MCF 10A (cell line): ENCODE measurements around the gene PSPH. TPM values are rescaled to one million over a fixed set of nuclear protein-coding genes. Genes with fewer than 3 reads are reported as not detected.
"Not testable (repeated sequence)": the region's sequence is repeated elsewhere in the genome, so short reads cannot be mapped to it uniquely, and the experiment has no call there.

Experiments used
- BruUV-seq: library from RNA; stranded (reverse); fragments of 400-500 nt; replicated peaks from 2 replicates; lab custom pipeline; 2021; lab: Mats Ljungman, UMichigan
- CTCF ChIA-PET: fragments of 300-600 bp; sonication (Branson Sonifier 250); formaldehyde crosslinking; extraction: SDS; loops from one replicate; lab custom pipeline; 2021; ENCODE audit warnings: antibody characterized with exemption, inconsistent platforms; lab: Yijun Ruan, JAX
- POLR2A ChIA-PET: fragments of 300-600, 350-650 bp; sonication (Branson Sonifier 250); formaldehyde crosslinking; extraction: SDS; loops from one replicate; lab custom pipeline; 2020; ENCODE audit warnings: antibody characterized with exemption, inconsistent platforms; lab: Yijun Ruan, JAX
- DNase-seq: peaks from one replicate; pipeline ENCODE4 v3.0.0-alpha.2; 2018; ENCODE audit not compliant: unreplicated experiment
- H3K27ac Mint-ChIP-seq: one replicate; pipeline ENCODE4 v1.8.0; 2022; ENCODE audit warnings: mild to moderate bottlenecking, low read depth, mixed read lengths; ENCODE audit not compliant: unreplicated experiment
- H3K27me3 Mint-ChIP-seq: one replicate; pipeline ENCODE4 v1.8.0; 2022; ENCODE audit warnings: mixed read lengths; ENCODE audit not compliant: insufficient read depth, unreplicated experiment
- H3K36me3 Mint-ChIP-seq: one replicate; pipeline ENCODE4 v1.8.0; 2022; ENCODE audit warnings: mild to moderate bottlenecking, moderate library complexity, mixed read lengths; ENCODE audit not compliant: insufficient read depth, unreplicated experiment
- H3K4me1 Mint-ChIP-seq: one replicate; pipeline ENCODE4 v1.8.0; 2022; ENCODE audit warnings: mixed read lengths; ENCODE audit not compliant: insufficient read depth, unreplicated experiment
- H3K4me3 Mint-ChIP-seq: one replicate; pipeline ENCODE4 v1.8.0; 2022; ENCODE audit warnings: mild to moderate bottlenecking, moderate library complexity, mixed read lengths; ENCODE audit not compliant: unreplicated experiment
- H3K9me3 Mint-ChIP-seq: one replicate; pipeline ENCODE4 v1.8.0; 2022; ENCODE audit warnings: mixed read lengths; ENCODE audit not compliant: unreplicated experiment
- intact Hi-C: fragments of 100-400 bp; cut with micrococcal nuclease; formaldehyde crosslinking; loops from 2 replicates; pipeline ENCODE4 v1.14.1; 2022
- total RNA-seq: library from RNA; stranded (reverse); gene quantifications from 2 replicates; pipeline ENCODE4 v1.2.3, GENCODE V29; 2022
- TF ChIP-seq, protein P1 (sequence below): fragments of 200-600 bp; IDR thresholded peaks from one replicate; pipeline ENCODE4 v1.8.0; 2022; ENCODE audit warnings: antibody characterized with exemption, mild to moderate bottlenecking; ENCODE audit not compliant: unreplicated experiment

Gene PSPH
- total RNA-seq, 1 experiment from 2014 or later = 56.6 TPM

DNA sequence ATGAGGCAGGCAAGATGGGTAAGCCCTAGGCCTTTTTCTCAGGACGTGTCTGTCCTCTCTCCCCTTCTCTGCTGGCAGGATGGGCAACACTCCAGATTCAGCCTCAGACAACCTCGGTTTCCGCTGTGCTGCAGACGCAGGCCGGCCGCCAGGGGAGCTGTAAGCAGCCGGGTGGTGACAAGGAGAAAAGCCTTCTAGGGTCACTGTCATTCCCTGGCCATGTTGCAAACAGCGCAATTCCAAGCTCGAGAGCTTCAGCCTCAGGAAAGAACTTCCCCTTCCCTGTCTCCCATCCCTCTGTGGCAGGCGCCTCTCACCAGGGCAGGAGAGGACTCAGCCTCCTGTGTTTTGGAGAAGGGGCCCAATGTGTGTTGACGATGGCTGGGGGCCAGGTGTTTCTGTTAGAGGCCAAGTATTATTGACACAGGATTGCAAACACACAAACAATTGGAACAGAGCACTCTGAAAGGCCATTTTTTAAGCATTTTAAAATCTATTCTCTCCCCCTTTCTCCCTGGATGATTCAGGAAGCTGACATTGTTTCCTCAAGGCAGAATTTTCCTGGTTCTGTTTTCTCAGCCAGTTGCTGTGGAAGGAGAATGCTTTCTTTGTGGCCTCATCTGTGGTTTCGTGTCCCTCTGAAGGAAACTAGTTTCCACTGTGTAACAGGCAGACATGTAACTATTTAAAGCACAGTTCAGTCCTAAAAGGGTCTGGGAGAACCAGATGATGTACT lies 28.4 kb upstream of the PSPH start:
- no peaks in the 10 kb centered on the region for H3K27me3 Mint-ChIP-seq
- TF ChIP-seq, protein P1, sequence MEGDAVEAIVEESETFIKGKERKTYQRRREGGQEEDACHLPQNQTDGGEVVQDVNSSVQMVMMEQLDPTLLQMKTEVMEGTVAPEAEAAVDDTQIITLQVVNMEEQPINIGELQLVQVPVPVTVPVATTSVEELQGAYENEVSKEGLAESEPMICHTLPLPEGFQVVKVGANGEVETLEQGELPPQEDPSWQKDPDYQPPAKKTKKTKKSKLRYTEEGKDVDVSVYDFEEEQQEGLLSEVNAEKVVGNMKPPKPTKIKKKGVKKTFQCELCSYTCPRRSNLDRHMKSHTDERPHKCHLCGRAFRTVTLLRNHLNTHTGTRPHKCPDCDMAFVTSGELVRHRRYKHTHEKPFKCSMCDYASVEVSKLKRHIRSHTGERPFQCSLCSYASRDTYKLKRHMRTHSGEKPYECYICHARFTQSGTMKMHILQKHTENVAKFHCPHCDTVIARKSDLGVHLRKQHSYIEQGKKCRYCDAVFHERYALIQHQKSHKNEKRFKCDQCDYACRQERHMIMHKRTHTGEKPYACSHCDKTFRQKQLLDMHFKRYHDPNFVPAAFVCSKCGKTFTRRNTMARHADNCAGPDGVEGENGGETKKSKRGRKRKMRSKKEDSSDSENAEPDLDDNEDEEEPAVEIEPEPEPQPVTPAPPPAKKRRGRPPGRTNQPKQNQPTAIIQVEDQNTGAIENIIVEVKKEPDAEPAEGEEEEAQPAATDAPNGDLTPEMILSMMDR = no peak
- peaks cover 9% of the 10 kb centered on the region for H3K4me1 Mint-ChIP-seq
- POLR2A ChIA-PET = interaction anchor here (0.8 kb wide), 1 partner anchor 26 kb away, joined by 3 read pairs; no protein-coding TSS in a partner anchor
- intact Hi-C loops = loop anchor here (10.0 kb wide), 1 partner anchor 645 kb away; no protein-coding TSS in a partner anchor
- peaks cover 72% of the 10 kb centered on the region for H3K36me3 Mint-ChIP-seq
- H3K9me3 Mint-ChIP-seq = no peaks in the 10 kb centered on the region
- no peak overlapping the region for H3K27ac Mint-ChIP-seq
- CTCF ChIA-PET = interaction anchor here (0.6 to 1.0 kb wide), 3 partner anchors 13 to 253 kb away, joined by 4 to 6 read pairs (median 4); partner anchors contain the start of genes PHKG1 and SUMF2
- H3K4me3 Mint-ChIP-seq = no peak overlapping the region
- DNase-seq = no peak
- no TSS peak for BruUV-seq

DNA sequence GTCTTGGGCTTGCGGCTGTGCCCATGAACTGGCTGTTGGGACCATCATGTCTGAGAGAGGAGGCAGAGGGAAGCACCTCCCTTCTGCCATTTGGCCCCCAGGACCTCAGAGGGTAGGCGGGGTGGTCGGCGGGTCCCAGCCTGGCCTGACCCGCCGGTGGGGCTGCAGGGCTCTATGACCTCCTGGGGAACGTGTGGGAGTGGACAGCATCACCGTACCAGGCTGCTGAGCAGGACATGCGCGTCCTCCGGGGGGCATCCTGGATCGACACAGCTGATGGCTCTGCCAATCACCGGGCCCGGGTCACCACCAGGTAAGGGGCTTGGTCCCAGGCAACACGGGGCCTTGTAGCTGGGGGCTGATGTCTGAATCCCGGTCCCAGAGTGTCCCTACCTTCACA lies 27.0 kb upstream of the PSPH start:
- H3K9me3 Mint-ChIP-seq = no peaks in the 10 kb centered on the region
- no peaks in the 10 kb centered on the region for H3K27me3 Mint-ChIP-seq
- H3K36me3 Mint-ChIP-seq = peaks cover 74% of the 10 kb centered on the region
- H3K4me1 Mint-ChIP-seq = peaks cover 16% of the 10 kb centered on the region
- no peak for DNase-seq
- intact Hi-C loops = loop anchor here (10.0 kb wide), 1 partner anchor 643 kb away; no protein-coding TSS in a partner anchor
- no TSS peak for BruUV-seq
- ChIA-PET CTCF (interaction anchor here (0.8 to 1.2 kb wide), 3 partner anchors 14 to 437 kb away, joined by 3 to 5 read pairs (median 3); partner anchors contain the start of gene PHKG1), POLR2A (interaction anchor here (1.0 to 1.6 kb wide), 2 partner anchors 15 to 68 kb away, joined by 3 to 5 read pairs; partner anchors contain the start of gene PHKG1)
- H3K4me3 Mint-ChIP-seq = no peak overlapping the region
- TF ChIP-seq, protein P1 = no peak
- no peak overlapping the region for H3K27ac Mint-ChIP-seq

DNA sequence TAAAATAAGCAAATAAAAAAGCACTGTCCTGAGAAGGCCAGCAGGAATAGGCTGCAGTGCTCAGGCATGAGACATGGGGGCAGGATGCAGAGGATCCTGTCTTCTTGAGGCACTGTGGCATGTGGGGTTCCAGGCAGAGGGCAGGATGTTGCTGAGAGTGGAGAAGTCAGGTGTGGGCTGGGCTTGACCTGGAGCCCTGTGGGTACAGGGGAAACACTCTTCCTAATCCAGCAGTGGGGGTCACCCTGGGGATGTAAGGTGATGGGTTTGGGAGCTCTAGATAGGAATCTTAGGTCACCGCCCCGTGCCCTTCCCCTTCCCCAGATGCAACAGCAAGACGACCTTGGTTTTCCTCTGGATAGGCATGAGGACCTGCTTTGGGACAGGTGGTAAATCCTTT lies 26.4 kb upstream of the PSPH start:
- BruUV-seq = no TSS peak
- Mint-ChIP-seq H3K4me3 (no peak overlapping the region), H3K9me3 (no peaks in the 10 kb centered on the region), H3K36me3 (peaks cover 73% of the 10 kb centered on the region), H3K27me3 (no peaks in the 10 kb centered on the region), H3K27ac (no peak overlapping the region), H3K4me1 (peaks cover 16% of the 10 kb centered on the region)
- CTCF ChIA-PET = interaction anchor here (0.7 to 1.3 kb wide), 7 partner anchors 13 to 437 kb away, joined by 3 to 7 read pairs (median 3); partner anchors contain the start of genes PHKG1 and SUMF2
- TF ChIP-seq, protein P1 = no peak
- intact Hi-C loops = loop anchor here (10.0 kb wide), 1 partner anchor 643 kb away; no protein-coding TSS in a partner anchor
- POLR2A ChIA-PET = interaction anchor here (0.6 to 1.6 kb wide), 2 partner anchors 15 kb away, joined by 3 to 5 read pairs; partner anchors contain the start of gene PHKG1
- no peak for DNase-seq

DNA sequence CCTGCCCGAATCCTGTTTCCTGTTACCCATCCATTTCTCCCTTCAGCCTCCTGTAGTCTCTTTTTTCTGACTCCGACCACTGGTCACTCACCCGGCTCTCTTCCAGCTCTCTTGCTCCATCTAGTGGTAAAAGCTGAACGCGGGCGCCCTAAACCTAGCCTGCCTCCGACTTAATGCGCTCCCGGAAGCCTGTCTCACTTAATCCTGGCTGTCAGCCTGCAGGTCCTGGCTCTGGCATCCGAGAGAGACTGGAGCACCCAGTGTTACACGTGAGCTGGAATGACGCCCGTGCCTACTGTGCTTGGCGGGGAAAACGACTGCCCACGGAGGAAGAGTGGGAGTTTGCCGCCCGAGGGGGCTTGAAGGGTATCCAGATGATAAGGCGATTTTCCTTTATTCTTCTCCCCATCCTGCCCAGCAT lies 23.1 kb upstream of the PSPH start:
- ChIA-PET POLR2A (interaction anchor here (0.7 to 3.2 kb wide), 8 partner anchors 9 to 502 kb away, joined by 3 to 24 read pairs (median 4); partner anchors contain the start of genes CCT6A, PSPH, SUMF2 and VOPP1), CTCF (interaction anchor here (0.6 to 7.2 kb wide), 32 partner anchors 9 to 710 kb away, joined by 3 to 75 read pairs (median 5); partner anchors contain the start of genes PHKG1, PSPH and SUMF2)
- intact Hi-C loops = loop anchor here (1.0 to 10.0 kb wide), 4 partner anchors 69 to 640 kb away; partner anchors contain the start of gene NIPSNAP2
- peaks cover 76% of the 10 kb centered on the region for H3K36me3 Mint-ChIP-seq
- no peaks in the 10 kb centered on the region for H3K9me3 Mint-ChIP-seq
- peak overlapping the region; percentile 13 for H3K27ac Mint-ChIP-seq
- no peak overlapping the region for H3K4me3 Mint-ChIP-seq
- TF ChIP-seq, protein P1 = peak; percentile 92
- no TSS peak for BruUV-seq
- peaks cover 16% of the 10 kb centered on the region for H3K4me1 Mint-ChIP-seq
- DNase-seq = peak; percentile 90
- H3K27me3 Mint-ChIP-seq = no peaks in the 10 kb centered on the region

DNA sequence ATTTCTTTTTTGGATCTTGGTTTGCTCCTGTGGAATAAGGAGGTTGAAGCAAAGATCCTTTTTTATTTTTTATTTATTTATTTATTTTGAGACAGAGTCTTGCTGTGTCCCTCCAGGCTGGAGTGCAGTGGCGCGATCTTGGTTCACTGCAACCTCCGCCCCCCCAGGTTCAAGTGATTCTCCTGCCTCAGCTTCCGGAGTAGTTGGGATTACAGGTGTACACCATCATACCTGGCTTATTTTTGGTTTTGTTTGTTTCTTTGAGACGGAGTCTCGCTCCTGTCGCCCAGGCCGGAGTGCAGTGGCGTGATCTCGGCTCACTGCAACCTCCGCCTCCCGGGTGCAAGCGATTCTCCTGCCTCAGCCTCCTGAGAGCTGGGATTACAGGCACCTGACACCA lies 15.1 kb upstream of the PSPH start:
- H3K27me3 Mint-ChIP-seq, BruUV-seq, H3K27ac Mint-ChIP-seq, H3K4me3 Mint-ChIP-seq, intact Hi-C loops, DNase-seq, H3K9me3 Mint-ChIP-seq: not testable (repeated sequence)
- Mint-ChIP-seq H3K4me1 (peaks cover 30% of the 10 kb centered on the region), H3K36me3 (peaks cover 78% of the 10 kb centered on the region)
- POLR2A ChIA-PET = interaction anchor here (0.6 to 9.3 kb wide), 4 partner anchors 16 to 495 kb away, joined by 3 to 116 read pairs (median 11); partner anchors contain the start of genes CCT6A, CHCHD2, NIPSNAP2 and PSPH
- CTCF ChIA-PET = interaction anchor here (0.7 to 3.4 kb wide), 2 partner anchors 8 to 17 kb away, joined by 3 to 14 read pairs; no protein-coding TSS in a partner anchor
